HCT116 (cell line): ENCODE measurements around the gene ULBP1. TPM values are rescaled to one million over a fixed set of nuclear protein-coding genes. Genes with fewer than 3 reads are reported as not detected.

ENCODE experiments used
- ATAC-seq: fragments of 200-7000 bp; cut with Tn5 transposase; 2 replicates; pipeline ENCODE4 v1.9.1; 2020; ENCODE audit warnings: mild to moderate bottlenecking, moderate library complexity
- BruUV-seq: library from RNA; stranded (reverse); fragments of 400-500 nt; replicated peaks from 2 replicates; lab custom pipeline; 2021; lab: Mats Ljungman, UMichigan
- CTCF ChIA-PET: fragments of 300-600 bp; sonication (Branson Sonifier 250); formaldehyde crosslinking; loops from one replicate; lab custom pipeline; 2021; ENCODE audit warnings: antibody characterized with exemption; lab: Charles Lee
- POLR2A ChIA-PET: fragments of 300-600, 350-600 bp; sonication (Branson Sonifier 250); formaldehyde crosslinking; loops from one replicate; lab custom pipeline; 2021; ENCODE audit warnings: antibody characterized with exemption; lab: Charles Lee
- RAD21 ChIA-PET, 2 experiments: fragments of 300-600 bp; sonication (Branson Sonifier 250); formaldehyde crosslinking; loops; one replicate each; lab custom pipeline; 2023; ENCODE audit warnings: low total read pairs in 2 of 2; ENCODE audit not compliant: uncharacterized antibody in 2 of 2, unreplicated experiment in 2 of 2, low non-redundant PET in 1 of 2; lab: Charles Lee
- DNase-seq: peaks from one replicate; pipeline ENCODE4 v3.0.0-alpha.2; 2010; ENCODE audit warnings: low read depth, low spot score
- H2AFZ ChIP-seq: fragments of 200-600 bp; shearing (Covaris generic), sonication (generic); 2 replicates; pipeline ENCODE4 v1.6.1; 2017; ENCODE audit warnings: low read depth, mixed run types, mixed read lengths, antibody characterized with exemption, low read length; ENCODE audit not compliant: poor library complexity, severe bottlenecking
- H3K27ac ChIP-seq: 2 replicates; pipeline ENCODE4 v1.5.1; 2012; ENCODE audit warnings: low read depth, low read length
- H3K27me3 ChIP-seq: fragments of 200-600 bp; sonication (generic); 2 replicates; pipeline ENCODE4 v1.6.1; 2016; ENCODE audit warnings: mixed run types, low read length, mixed read lengths; ENCODE audit not compliant: insufficient read depth
- H3K36me3 ChIP-seq, 2 experiments: fragments of 200-500 bp in 1 of 2; fragments of 200-600 bp in 1 of 2; sonication (Bioruptor generic) in 1 of 2; sonication (generic) in 1 of 2; 2 replicates each; pipeline versions ENCODE4 v1.5.1 to v1.6.1; 2014 to 2016; ENCODE audit warnings: low read length in 2 of 2, inconsistent platforms in 1 of 2, mixed read lengths in 1 of 2, mixed run types in 1 of 2; ENCODE audit not compliant: insufficient read depth in 2 of 2, control insufficient read depth in 1 of 2
- H3K4me1 ChIP-seq, 2 experiments: fragments of 200-600 bp in 1 of 2; sonication (generic) in 1 of 2; 2 replicates each; pipeline versions ENCODE4 v1.5.1 to v1.6.1; 2012 to 2017; ENCODE audit warnings: low read length in 2 of 2, inconsistent platforms in 1 of 2, mild to moderate bottlenecking in 1 of 2, mixed read lengths in 1 of 2, mixed run types in 1 of 2, moderate library complexity in 1 of 2; ENCODE audit not compliant: insufficient read depth in 2 of 2, control insufficient read depth in 1 of 2
- H3K4me2 ChIP-seq: fragments of 200-600 bp; sonication (generic); 2 replicates; pipeline ENCODE4 v1.6.1; 2017; ENCODE audit warnings: mixed run types, low read length, mixed read lengths
- H3K4me3 ChIP-seq, 2 experiments: fragments of 200-600 bp in 1 of 2; sonication (generic) in 1 of 2; replicated peaks in 1 of 2; 2 replicates each; pipeline ENCODE4 v1.5.1; 2011 to 2016; ENCODE audit warnings: low read length in 2 of 2, control low read depth in 1 of 2, low read depth in 1 of 2, mild to moderate bottlenecking in 1 of 2, mixed read lengths in 1 of 2, mixed run types in 1 of 2
- H3K79me2 ChIP-seq: fragments of 200-600 bp; sonication (generic); 2 replicates; pipeline ENCODE4 v1.6.1; 2017; ENCODE audit warnings: mild to moderate bottlenecking, mixed run types, low read length, moderate library complexity, mixed read lengths; ENCODE audit not compliant: insufficient read depth
- H3K9ac ChIP-seq: fragments of 200-600 bp; sonication (generic); 2 replicates; pipeline ENCODE4 v1.6.1; 2016; ENCODE audit warnings: low read length, mixed read lengths
- H3K9me2 ChIP-seq: fragments of 200-600 bp; sonication (generic), shearing (Covaris generic); 2 replicates; pipeline ENCODE4 v1.6.1; 2017; ENCODE audit warnings: mixed run types, mild to moderate bottlenecking, moderate library complexity; ENCODE audit not compliant: insufficient read depth
- H3K9me3 ChIP-seq, 2 experiments: fragments of 200-500 bp in 1 of 2; fragments of 200-600 bp in 1 of 2; sonication (Bioruptor generic) in 1 of 2; sonication (generic) in 1 of 2; 2 replicates each; pipeline ENCODE4 v1.6.1; 2014 to 2017; ENCODE audit warnings: low read length in 2 of 2, mixed read lengths in 2 of 2, inconsistent platforms in 1 of 2, low read depth in 1 of 2, mild to moderate bottlenecking in 1 of 2, mixed run types in 1 of 2, moderate library complexity in 1 of 2; ENCODE audit not compliant: control insufficient read depth in 1 of 2, insufficient read depth in 1 of 2
- H4K20me1 ChIP-seq: fragments of 200-600 bp; sonication (generic), shearing (Covaris generic); 2 replicates; pipeline ENCODE4 v1.6.1; 2017; ENCODE audit warnings: mixed run types, mild to moderate bottlenecking, moderate library complexity; ENCODE audit not compliant: insufficient read depth
- CEBPB ChIP-seq: IDR thresholded peaks from 2 replicates; pipeline ENCODE4 v1.6.1; 2012; ENCODE audit warnings: low read depth
- EGR1 ChIP-seq: IDR thresholded peaks from 2 replicates; pipeline ENCODE4 v1.6.1; 2012; ENCODE audit warnings: low read depth
- ELF1 ChIP-seq: IDR thresholded peaks from 2 replicates; pipeline ENCODE4 v1.6.1; 2012; ENCODE audit warnings: low read depth, borderline replicate concordance
- EZH2 ChIP-seq: fragments of 200-600 bp; sonication (generic); IDR thresholded peaks from 2 replicates; pipeline ENCODE4 v1.6.1; 2017; ENCODE audit warnings: antibody characterized with exemption, mixed run types
- EZH2phosphoT487 ChIP-seq: fragments of 200-600 bp; IDR thresholded peaks from 2 replicates; pipeline ENCODE4 v1.6.1; 2018; ENCODE audit warnings: antibody characterized with exemption, borderline replicate concordance
- FOSL1 ChIP-seq: IDR thresholded peaks from 2 replicates; pipeline ENCODE4 v1.6.1; 2012; ENCODE audit warnings: low read depth
- MAX ChIP-seq: IDR thresholded peaks from 2 replicates; pipeline ENCODE4 v1.6.1; 2012
- POLR2A ChIP-seq: IDR thresholded peaks from 2 replicates; pipeline ENCODE4 v1.7.0; 2011; ENCODE audit warnings: borderline replicate concordance; ENCODE audit not compliant: insufficient read depth, insufficient read length; ENCODE audit errors: extremely low read depth
- POLR2AphosphoS5 ChIP-seq: IDR thresholded peaks from 2 replicates; pipeline ENCODE4 v1.6.1; 2011; ENCODE audit warnings: mild to moderate bottlenecking, low read depth, low read length, moderate library complexity
- RAD21 ChIP-seq: IDR thresholded peaks from 2 replicates; pipeline ENCODE4 v1.6.1; 2012; ENCODE audit warnings: low read depth, mild to moderate bottlenecking
- SIN3A ChIP-seq: IDR thresholded peaks from 2 replicates; pipeline ENCODE4 v1.6.1; 2012; ENCODE audit warnings: low read depth
- SP1 ChIP-seq: IDR thresholded peaks from 2 replicates; pipeline ENCODE4 v1.6.1; 2012; ENCODE audit warnings: low read depth
- SRF ChIP-seq: IDR thresholded peaks from 2 replicates; pipeline ENCODE4 v1.6.1; 2012; ENCODE audit warnings: low read depth
- TCF7L2 ChIP-seq: IDR thresholded peaks from 2 replicates; pipeline ENCODE4 v1.7.0; 2011; ENCODE audit warnings: borderline replicate concordance, inconsistent platforms; ENCODE audit not compliant: insufficient read depth, insufficient read length; ENCODE audit errors: extremely low read depth
- ZBTB33 ChIP-seq: IDR thresholded peaks from 2 replicates; pipeline ENCODE4 v1.6.1; 2011; ENCODE audit warnings: mild to moderate bottlenecking, low read length, moderate library complexity; ENCODE audit not compliant: insufficient replicate concordance; ENCODE audit errors: extremely low read depth
- ZFX ChIP-seq: fragments of 450-650 bp; IDR thresholded peaks from 2 replicates; pipeline ENCODE4 v1.6.1; 2017
- ZNF274 ChIP-seq: fragments of 200-500 bp; sonication (Bioruptor generic); IDR thresholded peaks from 2 replicates; pipeline ENCODE4 v1.6.1; 2014; ENCODE audit warnings: mild to moderate bottlenecking, low read depth, low read length, inconsistent platforms
- intact Hi-C: fragments of 100-400 bp; cut with micrococcal nuclease; formaldehyde crosslinking; loops from 2 replicates; pipeline ENCODE4 v1.10.0; 2022
- total RNA-seq: library from RNA; stranded (reverse); gene quantifications from one replicate; pipeline ENCODE4 v1.2.1, GENCODE V29; 2021; ENCODE audit not compliant: unreplicated experiment
- TF ChIP-seq, protein P1 (sequence below), 3 experiments: fragments of 200-600 bp in 1 of 3; sonication (generic) in 1 of 3; IDR thresholded peaks in 2 of 3; conservative IDR thresholded peaks in 1 of 3; 2 replicates each; pipeline ENCODE4 v1.5.1; 2012 to 2017; ENCODE audit warnings: low read depth in 2 of 3, low read length in 2 of 3, antibody characterized with exemption in 1 of 3, borderline replicate concordance in 1 of 3, control low read depth in 1 of 3, mild to moderate bottlenecking in 1 of 3, mixed read lengths in 1 of 3, mixed run types in 1 of 3, moderate library complexity in 1 of 3; ENCODE audit not compliant: insufficient read depth in 1 of 3

ULBP1 gene
- total RNA-seq, 1 experiment from 2014 or later = 12.4 TPM

- H3K9me3 ChIP-seq = no peaks in the 10 kb centered on the region
- no peaks in the 10 kb centered on the region for H3K9me2 ChIP-seq
- H3K4me1 ChIP-seq = no peaks in the 10 kb centered on the region
- no peak overlapping the region for H3K4me2 ChIP-seq
- no peak overlapping the region for H3K27ac ChIP-seq
- CTCF ChIA-PET = no interaction called here
- intact Hi-C loops = no loop called here
- no peaks in the 10 kb centered on the region for H3K36me3 ChIP-seq
- DNase-seq (no peak), ATAC-seq (no peak)
- H2AFZ ChIP-seq = no peak overlapping the region
- no peaks in the 10 kb centered on the region for H4K20me1 ChIP-seq
- TF ChIP-seq SIN3A (no peak), EGR1 (no peak), ELF1 (no peak)
- H3K9ac ChIP-seq = no peak overlapping the region
- POLR2A ChIA-PET = no interaction called here
- no peak overlapping the region for H3K4me3 ChIP-seq
- no peaks in the 10 kb centered on the region for H3K79me2 ChIP-seq
- no TSS peak for BruUV-seq
- RAD21 ChIA-PET = no interaction called here
- 0 out of 2 replicates have a peak, but pooled peaks cover 5% of the 10 kb centered on the region for H3K27me3 ChIP-seq
Measured at GRCh38 chr6:149979293-149979692, 15.6 kb downstream of the ULBP1 start.

DNA sequence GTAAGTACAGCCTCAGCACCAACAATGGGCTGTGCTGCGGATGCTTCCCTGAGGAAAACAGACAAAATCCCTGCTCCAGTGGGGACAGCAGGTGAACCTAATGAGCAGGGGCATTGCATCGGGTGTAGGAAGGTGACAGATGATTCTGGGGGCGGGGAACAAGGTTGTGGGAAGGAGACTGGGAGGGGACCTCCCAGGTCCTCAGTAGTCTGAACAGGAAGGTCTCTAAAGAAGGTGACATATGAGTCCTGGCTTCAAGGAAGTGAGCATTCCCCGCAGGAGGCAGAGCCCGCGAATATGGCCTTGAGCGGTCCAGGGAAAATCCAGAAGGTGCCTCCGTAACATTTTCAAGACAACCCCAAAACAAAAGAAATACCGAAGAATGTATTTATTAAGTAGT, 19.4 kb downstream of the ULBP1 start:
- H3K79me2 ChIP-seq = no peaks in the 10 kb centered on the region
- intact Hi-C loops = no loop called here
- no peak overlapping the region for H3K27ac ChIP-seq
- no peak overlapping the region for H3K4me3 ChIP-seq
- RAD21 ChIA-PET = no interaction called here
- no peak overlapping the region for H3K9ac ChIP-seq
- BruUV-seq = no TSS peak
- H3K4me2 ChIP-seq = no peak overlapping the region
- no peak for ATAC-seq
- no peaks in the 10 kb centered on the region for H3K4me1 ChIP-seq
- CTCF ChIA-PET = interaction anchor here (0.6 kb wide), 1 partner anchor 285 kb away, joined by 3 read pairs; no protein-coding TSS in a partner anchor
- TF ChIP-seq POLR2A (no peak), ZBTB33 (no peak), ZFX (no peak), SRF (no peak), SIN3A (no peak), EZH2phosphoT487 (no peak), TCF7L2 (no peak), FOSL1 (no peak), CEBPB (no peak), EGR1 (no peak), MAX (no peak), ZNF274 (no peak), POLR2AphosphoS5 (no peak), SP1 (no peak), EZH2 (no peak), RAD21 (no peak)
- TF ChIP-seq, protein P1, sequence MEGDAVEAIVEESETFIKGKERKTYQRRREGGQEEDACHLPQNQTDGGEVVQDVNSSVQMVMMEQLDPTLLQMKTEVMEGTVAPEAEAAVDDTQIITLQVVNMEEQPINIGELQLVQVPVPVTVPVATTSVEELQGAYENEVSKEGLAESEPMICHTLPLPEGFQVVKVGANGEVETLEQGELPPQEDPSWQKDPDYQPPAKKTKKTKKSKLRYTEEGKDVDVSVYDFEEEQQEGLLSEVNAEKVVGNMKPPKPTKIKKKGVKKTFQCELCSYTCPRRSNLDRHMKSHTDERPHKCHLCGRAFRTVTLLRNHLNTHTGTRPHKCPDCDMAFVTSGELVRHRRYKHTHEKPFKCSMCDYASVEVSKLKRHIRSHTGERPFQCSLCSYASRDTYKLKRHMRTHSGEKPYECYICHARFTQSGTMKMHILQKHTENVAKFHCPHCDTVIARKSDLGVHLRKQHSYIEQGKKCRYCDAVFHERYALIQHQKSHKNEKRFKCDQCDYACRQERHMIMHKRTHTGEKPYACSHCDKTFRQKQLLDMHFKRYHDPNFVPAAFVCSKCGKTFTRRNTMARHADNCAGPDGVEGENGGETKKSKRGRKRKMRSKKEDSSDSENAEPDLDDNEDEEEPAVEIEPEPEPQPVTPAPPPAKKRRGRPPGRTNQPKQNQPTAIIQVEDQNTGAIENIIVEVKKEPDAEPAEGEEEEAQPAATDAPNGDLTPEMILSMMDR (IDR thresholded peaks at IDR 0.05 in 2 of 3, conservative IDR thresholded peaks at IDR 0.05 in 1 of 3; ENCODE audit: borderline replicate concordance in 1 of 3, insufficient read depth in 1 of 3, low read depth in 2 of 3, low read length in 2 of 3) = no peak
- peaks cover 6% of the 10 kb centered on the region; the same call in 1 of the 2 replicates for H3K27me3 ChIP-seq
- H3K36me3 ChIP-seq = no peaks in the 10 kb centered on the region
- H3K9me3 ChIP-seq = no peaks in the 10 kb centered on the region
- no peaks in the 10 kb centered on the region for H3K9me2 ChIP-seq
- POLR2A ChIA-PET = interaction anchor here (1.6 kb wide), 1 partner anchor 19 kb away, joined by 5 read pairs; the partner anchor contains the start of gene ULBP1
- no peak overlapping the region for H2AFZ ChIP-seq
- no peaks in the 10 kb centered on the region for H4K20me1 ChIP-seq
- no peak for DNase-seq
